HEK293 (cell line): ENCODE results near the gene PIP5K1B.

Experiments
- CTCF ChIP-seq: fragments of 450-650 bp; formaldehyde crosslinking; IDR thresholded peaks from 2 replicates; pipeline ENCODE4 v1.5.1; 2016; ENCODE audit warnings: missing biosample characterization, missing genetic modification characterization
- ZNF23 ChIP-seq: fragments of 450-650 bp; formaldehyde crosslinking; IDR thresholded peaks from 2 replicates; pipeline ENCODE4 v1.5.1; 2016; ENCODE audit warnings: missing biosample characterization, missing genetic modification characterization, borderline replicate concordance

DNA sequence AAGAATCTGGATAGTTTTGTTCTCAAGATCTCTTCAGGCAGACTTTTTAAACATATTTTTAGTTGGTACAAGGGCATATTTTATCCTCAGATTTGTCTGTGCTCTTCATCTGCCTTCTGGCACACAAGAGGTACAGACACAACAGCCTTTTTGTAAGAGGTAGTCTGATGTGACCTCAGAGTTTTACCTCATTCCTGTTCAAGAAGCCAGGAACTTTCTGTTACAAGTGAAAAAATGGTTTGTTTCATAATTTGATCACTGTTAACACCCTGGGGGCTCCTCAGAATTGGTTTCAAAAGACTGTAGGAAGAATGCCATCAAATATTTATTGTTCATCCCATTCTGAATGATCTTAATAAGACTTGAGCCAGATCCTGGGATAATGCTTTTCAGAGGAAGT lies 172.2 kb downstream of the PIP5K1B start:
- no peak for TF ChIP-seq ZNF23
- TF ChIP-seq CTCF (tag by site-specific recombination) = no peak
